ENCODE results near the gene HSPA1A. TPM values are rescaled to one million over a fixed set of nuclear protein-coding genes. Genes with fewer than 3 reads are reported as not detected.

HSPA1A gene
- total and polyA plus RNA-seq, 9 of the 15 experiments (the other 6 are each of a cell fraction or from before 2014, with no cell fraction given), result 2.2 to 273 (median 107) TPM

GRCh38 chr6:31837369-31838113, 22.2 kb downstream of the HSPA1A start (continued):
- TF ChIP-seq PCBP1 (IDR thresholded peaks at IDR 0.05; ENCODE audit: low read depth, low read length, poor library complexity, severe bottlenecking), result no peak
- no peak for TF ChIP-seq ZNF696 (CRISPR knock-in tag; conservative IDR thresholded peaks at IDR 0.05)
- TF ChIP-seq ZNF766 (CRISPR knock-in tag; conservative IDR thresholded peaks at IDR 0.05), result no peak
- 0 out of 2 replicates have a peak, but pooled peaks have one; percentile 18 for TF ChIP-seq ERF (CRISPR knock-in tag; IDR thresholded peaks at IDR 0.05)
- no peak for TF ChIP-seq PHTF2 (CRISPR knock-in tag; IDR thresholded peaks at IDR 0.05)
- TF ChIP-seq ZFP1 (CRISPR knock-in tag; IDR thresholded peaks at IDR 0.05), result no peak
- TF ChIP-seq HCFC1 (IDR thresholded peaks at IDR 0.05; ENCODE audit: low read depth, low read length), result no peak
- TF ChIP-seq ETV6 (IDR thresholded peaks at IDR 0.05; ENCODE audit: borderline replicate concordance in 1 of 2, low read depth in 2 of 2, low read length in 1 of 2), result no peak
- TF ChIP-seq ETV6 (CRISPR knock-in tag; IDR thresholded peaks at IDR 0.05; ENCODE audit: borderline replicate concordance), result peak; percentile 39; the same call in 1 of the 2 replicates
- TF ChIP-seq CHD4 (IDR thresholded peaks at IDR 0.05; ENCODE audit: insufficient read depth, insufficient replicate concordance, low read depth, low read length, poor library complexity, severe bottlenecking), result no peak
- TF ChIP-seq NCOA6 (IDR thresholded peaks at IDR 0.05), result no peak
- TF ChIP-seq STAT5A (IDR thresholded peaks at IDR 0.05; ENCODE audit: borderline replicate concordance, low read length), result peak; percentile 7; the same call in 1 of the 2 replicates
- no peak for TF ChIP-seq MIER1 (IDR thresholded peaks at IDR 0.05; ENCODE audit: low read depth)
- TF ChIP-seq TEAD4 (IDR thresholded peaks at IDR 0.05; ENCODE audit: low read length), result no peak
- TF ChIP-seq TEAD4 (CRISPR knock-in tag; IDR thresholded peaks at IDR 0.05; ENCODE audit: borderline replicate concordance), result no peak
- no peak for TF ChIP-seq ZMIZ1 (IDR thresholded peaks at IDR 0.05; ENCODE audit: low read depth in 2 of 2, low read length in 2 of 2)
- no peak for TF ChIP-seq ZNF431 (CRISPR knock-in tag; IDR thresholded peaks at IDR 0.05)
- TF ChIP-seq GMEB1 (CRISPR knock-in tag; IDR thresholded peaks at IDR 0.05), result no peak
- no peak for TF ChIP-seq ZNF24 (IDR thresholded peaks at IDR 0.05)
- no peak for TF ChIP-seq RCOR1 (IDR thresholded peaks at IDR 0.05; ENCODE audit: borderline replicate concordance in 1 of 2, low read depth in 2 of 2, low read length in 2 of 2)
- no peak for TF ChIP-seq POLR2B (IDR thresholded peaks at IDR 0.05; ENCODE audit: low read depth, partially characterized antibody)
- TF ChIP-seq SUPT5H (IDR thresholded peaks at IDR 0.05), result no peak
- no peak for TF ChIP-seq HOMEZ (CRISPR knock-in tag; IDR thresholded peaks at IDR 0.05)
